Limb (tissue), 2 donors: ENCODE data around the gene FBXO4.
"Not testable (repeated sequence)": the region's sequence is repeated elsewhere in the genome, so short reads cannot be mapped to it uniquely, and the experiment has no call there.

ENCODE experiments used
- DNase-seq, 2 donors: peaks; one replicate each; pipeline ENCODE4 v3.0.0-alpha.2; 2016; ENCODE audit errors: extremely low spot score in 2 of 2

The FBXO4 gene

GRCh38 chr5:41921874-41922273, 3.2 kb upstream of the FBXO4 start:
- DNase-seq: no peak

- no peak for DNase-seq
Measured at GRCh38 chr5:41924526-41924871, 582 bp upstream of the FBXO4 start.

- DNase-seq: peak; percentile 14 to 70
Measured at GRCh38 chr5:41925555-41925951, 472 bp downstream of the FBXO4 start.

GRCh38 chr5:41927604-41928003, 2.5 kb downstream of the FBXO4 start:
- no peak for DNase-seq

GRCh38 chr5:41929035-41929434, 4.0 kb downstream of the FBXO4 start:
- DNase-seq: no peak

GRCh38 chr5:41932770-41933169, 7.7 kb downstream of the FBXO4 start:
- no peak for DNase-seq

- no peak for DNase-seq
Measured at GRCh38 chr5:41935544-41935943, 10.5 kb downstream of the FBXO4 start.

GRCh38 chr5:41940641-41941040, 15.6 kb downstream of the FBXO4 start:
- DNase-seq: no peak

GRCh38 chr5:41945332-41945955, 20.4 kb downstream of the FBXO4 start:
- not testable (repeated sequence) for DNase-seq

GRCh38 chr5:41951224-41951623, 26.1 kb downstream of the FBXO4 start:
- no peak for DNase-seq

GRCh38 chr5:41954286-41954685, 29.2 kb downstream of the FBXO4 start:
- DNase-seq: no peak

- no peak for DNase-seq
Measured at GRCh38 chr5:41955432-41956024, 30.4 kb downstream of the FBXO4 start.

GRCh38 chr5:41956943-41957342, 31.9 kb downstream of the FBXO4 start:
- DNase-seq: no peak

GRCh38 chr5:41960481-41960880, 35.4 kb downstream of the FBXO4 start:
- no peak for DNase-seq

- no peak for DNase-seq
Measured at GRCh38 chr5:41961736-41962135, 36.7 kb downstream of the FBXO4 start.

GRCh38 chr5:41962491-41962890, 37.4 kb downstream of the FBXO4 start:
- DNase-seq: no peak

- DNase-seq: no peak
Measured at GRCh38 chr5:41966401-41967105, 41.5 kb downstream of the FBXO4 start.

- DNase-seq: no peak
Measured at GRCh38 chr5:41967401-41967800, 42.3 kb downstream of the FBXO4 start.

GRCh38 chr5:41968153-41968723, 43.2 kb downstream of the FBXO4 start:
- DNase-seq: no peak

- DNase-seq: no peak
Measured at GRCh38 chr5:41973087-41973486, 48.0 kb downstream of the FBXO4 start.

- DNase-seq: no peak
Measured at GRCh38 chr5:41973887-41974286, 48.8 kb downstream of the FBXO4 start.

- no peak for DNase-seq
Measured at GRCh38 chr5:41978676-41979075, 53.6 kb downstream of the FBXO4 start.

- no peak for DNase-seq
Measured at GRCh38 chr5:41980396-41980795, 55.3 kb downstream of the FBXO4 start.
